ENCODE measurements around the gene TTLL10.

DNA sequence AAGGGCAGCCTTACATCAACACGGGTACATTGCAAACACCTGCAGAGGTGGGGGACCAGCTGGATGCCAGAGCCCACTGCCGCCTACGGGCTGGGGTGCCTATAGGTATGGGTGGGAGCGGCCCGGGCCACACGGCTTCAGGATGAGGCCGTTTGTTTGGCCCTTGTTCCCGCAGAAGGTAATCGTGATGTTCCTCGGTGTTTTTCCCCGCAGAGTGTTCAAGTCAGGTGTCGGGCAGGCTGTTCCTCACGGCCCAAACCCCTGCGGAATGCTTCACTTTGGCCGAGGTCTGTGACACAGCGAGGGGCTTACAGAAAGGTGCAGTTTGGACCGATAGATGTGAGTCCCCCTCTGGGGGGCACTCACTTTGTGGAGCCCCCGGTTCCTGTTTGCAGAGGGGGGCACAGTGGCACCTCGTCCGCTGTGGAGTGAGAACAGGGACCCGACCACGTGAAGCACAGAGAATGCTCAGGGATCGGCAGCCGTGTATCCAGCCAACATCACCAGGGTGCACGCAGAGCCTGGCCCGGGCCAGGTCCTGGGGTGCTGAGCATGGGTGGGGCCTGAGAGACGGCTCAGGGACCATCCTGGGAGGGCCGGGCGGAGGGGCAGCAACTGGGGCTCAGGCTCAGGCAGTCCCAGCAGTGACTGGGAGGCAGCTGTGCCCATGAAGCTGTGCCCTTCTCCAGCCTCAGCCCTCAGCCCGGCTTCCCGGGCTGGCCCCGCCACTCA lies 453 bp upstream of the TTLL10 start:
- TF ChIP-seq TAF1 (IDR thresholded peaks at IDR 0.05; ENCODE audit: borderline replicate concordance, low read depth, low read length): no peak
- no peak for TF ChIP-seq POLR2A (IDR thresholded peaks at IDR 0.05; ENCODE audit: low read depth, low read length)
- no peak for TF ChIP-seq POLR2AphosphoS5 (IDR thresholded peaks at IDR 0.05; ENCODE audit: low read depth, low read length)
